Mesendoderm (in vitro differentiated cells): Measurements from ENCODE around the gene PFKFB4.

ENCODE experiments used
- DNase-seq: peaks from one replicate; pipeline ENCODE4 v3.0.0; 2013
- H2AK5ac ChIP-seq: 2 replicates; pipeline ENCODE4 v1.6.1; 2013; ENCODE audit warnings: low read length, inconsistent platforms
- H2BK120ac ChIP-seq: 2 replicates; pipeline ENCODE4 v1.6.1; 2013; ENCODE audit warnings: low read depth, mild to moderate bottlenecking, low read length, moderate library complexity, mixed read lengths
- H2BK15ac ChIP-seq: replicated peaks from 2 replicates; pipeline ENCODE4 v1.6.1; 2013; ENCODE audit warnings: low read depth, mild to moderate bottlenecking, moderate library complexity
- H2BK5ac ChIP-seq: 2 replicates; pipeline ENCODE4 v1.6.1; 2013; ENCODE audit warnings: low read length, inconsistent platforms
- H3K18ac ChIP-seq: 2 replicates; pipeline ENCODE4 v1.6.1; 2013; ENCODE audit warnings: mild to moderate bottlenecking, low read length, mixed read lengths
- H3K23ac ChIP-seq: one replicate; pipeline ENCODE4 v1.6.1; 2013; ENCODE audit warnings: low read length
- H3K27ac ChIP-seq: 2 replicates; pipeline ENCODE4 v1.5.1; 2013; ENCODE audit warnings: low read depth, mild to moderate bottlenecking, inconsistent platforms, low read length, moderate library complexity
- H3K27me3 ChIP-seq: 2 replicates; pipeline ENCODE4 v1.6.1; 2013; ENCODE audit warnings: low read length, control low read depth, mild to moderate bottlenecking, inconsistent platforms; ENCODE audit not compliant: insufficient read depth, poor library complexity
- H3K36me3 ChIP-seq: 2 replicates; pipeline ENCODE4 v1.6.1; 2013; ENCODE audit warnings: low read length, inconsistent platforms; ENCODE audit not compliant: control insufficient read depth, insufficient read depth
- H3K4ac ChIP-seq: one replicate; pipeline ENCODE4 v1.6.1; 2013; ENCODE audit warnings: low read depth, mild to moderate bottlenecking, low read length, moderate library complexity
- H3K4me1 ChIP-seq: 2 replicates; pipeline ENCODE4 v1.6.1; 2013; ENCODE audit warnings: low read depth, low read length, inconsistent platforms; ENCODE audit not compliant: control insufficient read depth
- H3K4me2 ChIP-seq: 2 replicates; pipeline ENCODE4 v1.6.1; 2013; ENCODE audit warnings: low read length
- H3K4me3 ChIP-seq: 2 replicates; pipeline ENCODE4 v1.5.1; 2013; ENCODE audit warnings: mild to moderate bottlenecking, low read length
- H3K56ac ChIP-seq: one replicate; pipeline ENCODE4 v1.6.1; 2013; ENCODE audit warnings: low read length
- H3K79me1 ChIP-seq: 2 replicates; pipeline ENCODE4 v1.6.1; 2013; ENCODE audit warnings: low read length, inconsistent platforms
- H3K79me2 ChIP-seq: 2 replicates; pipeline ENCODE4 v1.6.1; 2013; ENCODE audit warnings: mild to moderate bottlenecking, low read length; ENCODE audit not compliant: control insufficient read depth, insufficient read depth
- H3K9ac ChIP-seq: 2 replicates; pipeline ENCODE4 v1.6.1; 2013; ENCODE audit warnings: low read length, inconsistent platforms
- H4K5ac ChIP-seq: one replicate; pipeline ENCODE4 v1.6.1; 2013; ENCODE audit warnings: low read length
- H4K8ac ChIP-seq: one replicate; pipeline ENCODE4 v1.6.1; 2013; ENCODE audit warnings: low read depth, mild to moderate bottlenecking, control low read depth, low read length, moderate library complexity
- WGBS: extraction: QIAGEN DNeasy Blood & Tissue Kit; methylation state at CpG from one replicate; pipeline ENCODE4 v1.1.7; 2013; ENCODE audit warnings: low lambda C conversion rate, missing lambda C conversion rate; ENCODE audit not compliant: insufficient coverage; ENCODE audit errors: extremely low coverage; 5-methylcytosine and 5-hydroxymethylcytosine counted together

PFKFB4 gene

DNA sequence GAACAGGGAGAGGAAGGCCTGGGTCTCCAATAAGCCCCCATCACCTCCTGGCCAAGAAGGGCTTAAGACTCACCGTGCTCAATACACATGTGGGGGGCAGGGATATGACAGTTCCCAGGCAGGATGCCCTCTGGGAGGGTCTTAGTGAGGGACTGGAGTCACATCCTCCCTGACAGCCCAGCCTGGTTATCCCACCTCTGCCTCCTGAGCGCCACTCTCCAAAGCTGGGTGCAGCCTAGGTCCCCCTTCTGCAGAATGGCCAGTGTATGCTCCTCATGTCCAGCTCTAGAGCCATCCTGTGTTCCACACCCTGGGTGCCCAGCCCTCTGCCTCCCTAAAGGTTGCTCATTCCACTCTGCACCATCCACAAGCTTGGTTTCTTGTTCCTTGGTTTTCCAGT lies 51.5 kb downstream of the PFKFB4 start:
- Histone ChIP-seq H3K4me3 (no peak overlapping the region), H3K18ac (no peak overlapping the region), H3K4ac (no peak overlapping the region), H3K9ac (no peak overlapping the region), H4K5ac (no peak overlapping the region), H3K23ac (no peak overlapping the region), H2BK15ac (no peak overlapping the region), H2AK5ac (no peak overlapping the region), H2BK5ac (no peak overlapping the region), H3K56ac (peak overlapping the region; percentile 96), H3K36me3 (no peaks in the 10 kb centered on the region), H3K4me2 (no peak overlapping the region), H3K4me1 (peaks cover 12% of the 10 kb centered on the region), H2BK120ac (no peak overlapping the region), H3K79me2 (no peaks in the 10 kb centered on the region), H4K8ac (no peak overlapping the region), H3K27ac (no peak overlapping the region), H3K27me3 (no peaks in the 10 kb centered on the region), H3K79me1 (peaks cover 3% of the 10 kb centered on the region)
- DNase-seq = no peak
- WGBS = no CpG with 5 or more reads among the region's 2 CpGs

GRCh38 chr3:48504051-48504946 lies 52.3 kb downstream of the PFKFB4 start, which contains the start of gene SHISA5:
TSS of gene SHISA5 (minus strand) at chr3:48504174. CDS start at chr3:48504094, 80 bp downstream.
- Histone ChIP-seq H3K18ac (peak within 1 kb of the TSS; percentile 81), H4K8ac (no peak within 1 kb of the TSS), H3K79me1 (peaks cover 3% of the 10 kb centered on the region), H3K27ac (peak within 1 kb of the TSS; percentile 63), H3K79me2 (no peaks in the 10 kb centered on the region), H3K9ac (peak within 1 kb of the TSS; percentile 93), H3K4me1 (peaks cover 12% of the 10 kb centered on the region), H3K23ac (peak within 1 kb of the TSS; percentile 89), H3K56ac (peak within 1 kb of the TSS; percentile 96), H2BK15ac (no peak within 1 kb of the TSS), H3K4me3 (peak within 1 kb of the TSS; percentile 72), H3K4me2 (peak within 1 kb of the TSS; percentile 87), H4K5ac (no peak within 1 kb of the TSS), H2AK5ac (peak within 1 kb of the TSS; percentile 54), H3K4ac (peak within 1 kb of the TSS; percentile 87), H3K27me3 (no peaks in the 10 kb centered on the region), H2BK5ac (peak within 1 kb of the TSS; percentile 69), H2BK120ac (peak within 1 kb of the TSS; percentile 33), H3K36me3 (no peaks in the 10 kb centered on the region)
- no CpG with 5 or more reads among the region's 66 CpGs for WGBS
- DNase-seq = peak; percentile 61

- H3K4me1 ChIP-seq = peaks cover 12% of the 10 kb centered on the region
- peaks cover 3% of the 10 kb centered on the region for H3K79me1 ChIP-seq
- peak overlapping the region; percentile 63 for H3K27ac ChIP-seq
- H3K4me2 ChIP-seq = peak overlapping the region; percentile 74
- peak overlapping the region; percentile 33 for H2BK120ac ChIP-seq
- H2AK5ac ChIP-seq = no peak overlapping the region
- no peak overlapping the region for H4K5ac ChIP-seq
- no peak overlapping the region for H2BK15ac ChIP-seq
- DNase-seq = peak; percentile 75
- peak overlapping the region; percentile 63 for H2BK5ac ChIP-seq
- H3K4me3 ChIP-seq = peak overlapping the region; percentile 72
- WGBS = no CpG with 5 or more reads among the region's 26 CpGs
- peak overlapping the region; percentile 96 for H3K56ac ChIP-seq
- H4K8ac ChIP-seq = no peak overlapping the region
- peak overlapping the region; percentile 81 for H3K18ac ChIP-seq
- peak overlapping the region; percentile 87 for H3K4ac ChIP-seq
- H3K23ac ChIP-seq = peak overlapping the region; percentile 89
- H3K9ac ChIP-seq = peak overlapping the region; percentile 93
- H3K79me2 ChIP-seq = no peaks in the 10 kb centered on the region
- H3K27me3 ChIP-seq = no peaks in the 10 kb centered on the region
- H3K36me3 ChIP-seq = no peaks in the 10 kb centered on the region
These were observed 53.1 kb downstream of the PFKFB4 start for GRCh38 chr3:48503401-48504050.

DNA sequence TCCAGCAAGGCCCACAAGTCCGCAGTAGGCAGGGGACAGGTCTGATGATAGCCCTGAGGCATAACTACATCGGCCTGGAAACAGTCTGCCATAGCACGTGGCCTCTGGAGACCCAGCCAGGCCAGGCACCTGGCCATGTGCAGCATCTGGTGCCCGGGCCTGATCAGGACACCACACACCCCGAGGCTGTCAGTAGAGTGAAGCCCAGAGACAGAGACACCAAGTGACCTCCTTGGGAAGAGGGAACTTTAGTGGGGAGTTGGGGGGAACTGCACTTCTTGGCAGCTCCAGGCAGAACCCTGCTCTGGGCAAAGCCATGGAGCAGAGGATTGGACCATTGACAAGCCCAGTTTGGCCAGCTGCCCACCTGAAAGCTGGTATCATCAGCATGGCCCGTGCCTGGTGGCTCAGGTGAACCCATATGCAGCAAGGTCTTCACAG lies 53.9 kb downstream of the PFKFB4 start:
- Histone ChIP-seq H3K4ac (no peak overlapping the region), H2AK5ac (peak overlapping the region; percentile 54), H4K5ac (no peak overlapping the region), H3K18ac (no peak overlapping the region), H3K4me1 (peaks cover 12% of the 10 kb centered on the region), H3K4me2 (no peak overlapping the region), H3K79me2 (no peaks in the 10 kb centered on the region), H3K9ac (peak overlapping the region; percentile 93), H2BK120ac (no peak overlapping the region), H3K23ac (no peak overlapping the region), H3K56ac (peak overlapping the region; percentile 96), H3K27me3 (no peaks in the 10 kb centered on the region), H3K36me3 (no peaks in the 10 kb centered on the region), H3K27ac (no peak overlapping the region), H3K79me1 (peaks cover 3% of the 10 kb centered on the region), H3K4me3 (no peak overlapping the region), H4K8ac (no peak overlapping the region), H2BK5ac (no peak overlapping the region), H2BK15ac (no peak overlapping the region)
- WGBS = no CpG with 5 or more reads among the region's 6 CpGs
- no peak for DNase-seq

DNA sequence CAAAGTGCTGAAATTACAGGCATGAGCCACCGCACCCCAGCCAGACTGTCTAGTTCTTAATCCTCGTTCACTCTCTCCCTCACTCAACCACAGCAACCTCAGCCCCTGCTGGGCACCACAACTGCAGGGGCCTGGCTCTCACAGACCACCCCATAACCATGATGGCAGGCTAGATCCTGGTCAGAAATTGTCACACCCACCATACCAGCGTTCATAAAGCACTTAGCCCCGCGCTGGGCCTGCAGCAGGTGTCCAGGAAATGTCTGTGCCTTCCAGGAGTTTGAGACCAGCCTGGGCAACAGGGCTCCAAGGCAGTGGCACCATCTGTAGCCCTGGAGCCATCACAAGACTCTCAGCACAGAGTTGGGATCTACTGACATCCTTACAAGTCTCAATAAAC lies 54.5 kb downstream of the PFKFB4 start:
- H3K4me2 ChIP-seq = no peak overlapping the region
- WGBS = no CpG with 5 or more reads among the region's 5 CpGs

More for the DNA sequence above, 54.5 kb downstream of the PFKFB4 start:
- Histone ChIP-seq H3K4me3 (no peak overlapping the region), H3K56ac (no peak overlapping the region), H3K18ac (no peak overlapping the region), H3K79me1 (peaks cover 3% of the 10 kb centered on the region), H3K79me2 (no peaks in the 10 kb centered on the region), H4K5ac (no peak overlapping the region), H3K36me3 (no peaks in the 10 kb centered on the region), H3K9ac (no peak overlapping the region), H3K27ac (no peak overlapping the region), H4K8ac (no peak overlapping the region), H3K27me3 (no peaks in the 10 kb centered on the region), H3K4ac (no peak overlapping the region), H2BK5ac (no peak overlapping the region), H3K4me1 (peaks cover 10% of the 10 kb centered on the region), H2AK5ac (no peak overlapping the region), H2BK15ac (no peak overlapping the region), H3K23ac (no peak overlapping the region), H2BK120ac (no peak overlapping the region)
- DNase-seq = no peak
